ENCODE results near the gene CDH23.

Gene CDH23

DNA sequence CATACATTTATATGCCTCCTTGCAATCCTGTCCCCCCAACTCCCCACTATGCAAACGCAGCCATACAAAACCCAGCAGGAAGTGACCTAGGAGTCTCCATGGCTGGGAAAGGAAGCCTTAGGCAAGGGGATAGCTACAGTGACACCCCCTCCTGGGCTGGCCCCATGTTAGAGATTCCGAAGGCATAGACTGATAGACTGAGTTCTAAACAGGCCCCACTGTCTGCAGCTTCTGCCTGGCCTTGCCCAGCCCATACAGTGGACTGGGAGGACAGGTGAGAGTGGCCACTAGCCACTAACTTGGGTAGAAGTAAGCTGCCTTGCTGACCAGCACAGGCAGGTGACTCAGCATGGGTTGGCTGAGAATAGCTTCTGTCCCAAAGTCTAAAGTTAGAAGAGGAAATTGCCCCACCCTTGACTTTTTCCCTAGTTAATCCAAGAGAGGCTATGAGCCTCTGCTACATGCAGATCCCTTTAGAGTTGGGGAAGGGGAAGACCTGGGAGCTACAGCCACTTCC, 216.6 kb downstream of the CDH23 start:
- no peak for DNase-seq

DNA sequence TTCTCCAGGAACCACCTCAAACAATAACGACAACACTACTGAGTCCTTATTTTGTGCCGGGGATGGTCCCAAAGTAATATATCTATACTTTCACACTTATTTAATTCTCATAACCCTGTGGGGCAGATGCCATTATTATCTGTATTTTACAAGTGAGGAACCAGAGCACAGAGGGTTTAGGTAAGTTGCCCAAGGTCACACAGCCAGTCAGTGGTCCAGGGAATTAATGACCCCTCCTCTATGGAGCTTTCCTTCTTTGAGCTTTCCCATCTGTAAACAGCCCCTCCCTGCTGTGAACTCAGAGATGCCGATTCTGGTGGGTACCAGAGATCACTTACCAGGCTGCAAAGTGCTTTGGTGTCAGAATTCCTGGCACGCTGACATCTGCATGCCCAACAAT, 217.2 kb downstream of the CDH23 start:
- DNase-seq: no peak

DNA sequence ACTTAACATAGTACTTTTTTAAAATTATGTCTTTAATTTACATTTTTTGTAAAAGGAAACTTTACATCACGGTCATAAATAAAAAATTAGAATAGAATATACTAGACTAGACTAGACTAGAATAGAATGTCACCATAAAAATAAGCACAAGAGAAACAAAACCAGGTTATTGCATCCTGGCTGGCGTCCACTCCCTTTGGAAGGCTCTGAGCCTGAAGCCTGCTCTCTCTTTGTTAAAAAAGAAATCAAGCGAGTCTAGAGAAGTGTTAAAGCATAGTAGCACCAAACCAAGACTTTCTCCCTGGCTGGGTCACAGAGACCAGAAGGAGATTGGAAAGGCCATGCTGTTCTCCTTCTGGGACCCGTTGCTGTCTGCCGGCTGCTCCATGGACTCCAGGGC, 218.2 kb downstream of the CDH23 start:
- DNase-seq: no peak

DNA sequence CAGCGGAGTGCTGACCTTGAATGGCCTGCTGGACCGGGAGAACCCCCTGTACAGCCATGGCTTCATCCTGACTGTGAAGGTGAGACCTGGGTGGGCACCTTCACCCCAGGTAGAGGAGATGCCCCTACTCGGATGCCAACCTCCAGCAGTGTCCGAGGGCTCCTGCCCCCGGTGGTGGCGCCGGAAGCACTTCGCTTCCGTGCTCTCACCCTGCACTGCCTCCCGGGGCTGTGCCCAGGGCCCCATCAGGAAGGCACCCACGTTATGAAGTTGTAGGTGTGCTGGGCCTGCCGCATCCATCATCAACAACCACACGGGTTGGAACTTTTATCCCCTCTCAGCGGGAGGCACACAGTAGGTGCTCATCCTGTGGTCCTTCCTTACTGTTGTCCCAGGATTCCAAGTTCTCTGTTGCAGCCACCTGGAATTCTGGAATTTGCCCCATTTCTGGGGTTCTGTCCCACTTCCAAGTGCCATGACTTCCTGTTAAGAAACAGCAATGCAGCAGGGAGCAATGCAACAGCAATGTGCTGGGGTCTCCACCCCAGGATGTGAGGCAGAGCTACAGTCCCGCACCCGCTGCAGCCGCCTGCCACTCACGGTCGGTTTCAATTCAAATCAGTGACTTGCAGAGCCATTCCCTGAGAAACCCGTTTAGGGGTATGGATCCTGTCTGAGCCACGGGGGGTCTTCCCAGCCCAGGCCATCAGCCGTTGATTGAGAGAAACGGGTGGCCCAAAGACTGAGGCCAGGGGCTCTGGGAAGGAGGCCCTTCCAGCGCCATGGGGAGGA, 219.0 kb downstream of the CDH23 start:
- no peak for DNase-seq

DNA sequence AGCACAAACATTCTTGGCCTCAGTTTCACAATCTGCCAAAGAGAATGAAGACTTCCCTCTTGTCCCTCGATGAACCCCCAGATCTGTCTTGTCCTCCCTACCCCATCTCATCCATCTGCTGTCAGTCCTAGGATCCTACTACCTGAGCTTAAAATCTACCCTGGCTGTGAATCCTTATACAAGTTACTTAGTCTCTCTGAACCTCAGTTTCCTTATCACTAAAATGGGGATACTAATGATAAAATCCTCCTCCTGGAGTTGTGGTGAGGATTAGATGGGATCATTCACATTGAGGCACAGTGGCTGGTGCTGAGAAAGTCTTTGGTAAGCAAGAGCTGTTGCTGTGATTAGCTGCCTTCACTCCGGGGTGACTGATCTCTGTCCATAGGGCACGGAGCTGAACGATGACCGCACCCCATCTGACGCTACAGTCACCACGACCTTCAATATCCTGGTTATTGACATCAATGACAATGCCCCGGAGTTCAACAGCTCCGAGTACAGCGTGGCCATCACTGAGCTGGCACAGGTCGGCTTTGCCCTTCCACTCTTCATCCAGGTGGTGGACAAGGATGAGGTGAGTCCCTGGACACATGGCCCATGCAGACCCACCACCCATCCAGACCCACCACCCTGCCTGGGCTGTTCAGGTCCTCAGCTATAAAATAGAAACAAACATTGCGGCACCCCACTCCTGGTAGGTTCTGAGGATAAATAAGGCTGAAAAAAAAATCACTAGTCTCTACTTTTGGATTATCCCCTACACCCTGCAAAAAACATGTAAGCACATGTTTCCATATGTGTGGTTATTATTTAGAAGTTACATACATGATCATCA, 220.3 kb downstream of the CDH23 start:
- no peak for DNase-seq

DNA sequence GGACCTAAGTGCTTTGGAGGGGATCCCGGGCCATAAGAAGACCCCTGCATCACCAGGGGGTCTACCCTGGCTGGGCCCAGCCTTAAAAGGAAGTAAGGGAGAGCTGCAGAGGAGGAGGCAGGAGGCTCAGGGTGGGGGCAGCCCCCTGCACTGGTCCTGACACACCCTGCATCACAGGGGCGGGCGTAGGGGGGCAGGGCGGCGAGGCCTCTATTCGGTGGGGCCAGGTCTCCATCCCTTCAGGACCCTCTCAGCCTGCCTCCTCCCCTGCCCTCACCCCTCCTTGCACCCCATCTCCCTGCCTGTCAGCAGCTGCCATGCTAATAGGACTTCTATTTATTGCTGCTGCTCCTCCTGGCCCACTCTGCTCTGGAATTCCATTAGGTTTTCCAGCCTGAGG, 221.5 kb downstream of the CDH23 start:
- DNase-seq: no peak

DNA sequence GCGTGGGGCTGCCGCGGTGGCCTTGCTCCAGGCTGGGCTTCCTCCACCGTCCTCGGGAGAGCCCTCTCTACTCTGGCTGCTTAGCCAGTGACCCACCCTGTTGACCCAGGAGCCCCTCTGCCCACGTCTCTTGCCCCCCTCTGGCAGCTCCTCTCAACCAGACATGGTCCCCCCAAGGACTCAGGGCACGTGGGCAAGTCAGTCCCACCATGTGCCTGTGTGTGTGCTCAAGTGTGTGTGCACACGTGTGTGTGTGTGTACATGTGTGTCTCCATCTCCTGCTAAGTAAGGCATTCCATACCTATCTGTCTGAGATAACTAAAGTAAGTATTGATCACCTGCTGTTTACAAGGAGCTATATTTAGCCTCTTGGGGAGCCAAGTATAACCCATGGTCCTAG, 221.9 kb downstream of the CDH23 start:
- DNase-seq: no peak

DNA sequence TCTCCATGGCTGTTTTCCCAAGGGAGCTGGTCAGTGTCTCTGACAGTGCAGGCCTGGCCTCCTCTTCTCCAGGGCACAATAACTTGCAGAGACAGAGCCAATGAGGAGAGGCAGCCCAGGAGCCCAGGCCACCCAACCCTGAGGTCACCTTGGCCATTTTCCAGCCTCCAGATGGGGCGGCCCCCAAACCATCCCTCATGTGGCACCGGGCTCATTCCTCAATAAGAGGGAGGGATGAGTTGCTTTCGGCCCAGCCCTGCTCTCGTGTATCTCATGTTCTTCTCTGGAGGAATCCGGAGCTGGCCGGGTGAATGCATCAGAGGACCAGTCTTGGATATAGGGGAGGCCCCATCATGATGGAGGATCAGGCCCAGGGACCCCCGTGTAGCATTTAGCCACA, 223.9 kb downstream of the CDH23 start:
- DNase-seq: no peak

DNA sequence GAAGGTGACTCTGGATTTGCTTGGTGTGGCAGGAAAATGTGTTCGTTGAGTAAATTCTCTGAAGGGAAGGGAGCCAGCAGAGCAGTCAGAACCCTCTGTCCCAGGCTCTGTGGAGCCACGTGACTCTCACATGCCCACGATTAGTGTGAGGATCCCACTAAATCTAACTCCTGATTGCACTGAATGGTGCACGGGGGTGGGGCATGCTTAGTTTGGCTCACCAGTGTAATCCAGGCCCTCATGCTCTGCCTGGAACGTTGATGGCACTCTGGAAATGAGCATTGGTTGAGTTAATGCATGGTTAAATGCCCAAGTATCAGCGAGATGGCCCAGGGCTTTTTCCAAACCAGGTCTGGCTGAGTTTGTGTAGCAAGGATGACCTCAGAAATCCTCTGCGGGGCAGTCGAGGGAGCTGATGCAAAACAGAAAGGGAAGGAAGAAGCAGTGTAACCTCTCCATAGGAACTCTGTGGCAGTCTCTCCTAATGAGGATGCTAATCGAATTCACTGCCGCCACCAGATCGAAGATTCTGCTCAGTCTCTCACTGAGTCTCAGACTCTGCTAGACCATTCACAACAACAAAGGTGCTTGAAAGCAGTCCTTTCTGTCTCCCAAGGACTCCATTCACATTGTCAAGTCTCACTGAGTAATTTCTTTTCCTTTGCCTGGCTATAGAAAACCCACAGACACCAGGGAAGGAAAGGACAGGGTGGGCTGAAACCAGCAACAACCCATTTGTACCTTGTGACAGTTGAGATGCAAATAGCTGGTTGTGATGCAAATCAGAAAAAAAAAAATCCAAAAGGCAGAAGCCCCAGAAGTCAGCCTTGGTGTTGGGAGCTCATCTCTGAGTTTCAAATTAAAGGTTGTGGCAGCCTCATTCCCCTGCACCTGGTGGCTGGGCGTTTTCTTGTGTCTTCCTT, 224.8 kb downstream of the CDH23 start:
- no peak for DNase-seq

DNA sequence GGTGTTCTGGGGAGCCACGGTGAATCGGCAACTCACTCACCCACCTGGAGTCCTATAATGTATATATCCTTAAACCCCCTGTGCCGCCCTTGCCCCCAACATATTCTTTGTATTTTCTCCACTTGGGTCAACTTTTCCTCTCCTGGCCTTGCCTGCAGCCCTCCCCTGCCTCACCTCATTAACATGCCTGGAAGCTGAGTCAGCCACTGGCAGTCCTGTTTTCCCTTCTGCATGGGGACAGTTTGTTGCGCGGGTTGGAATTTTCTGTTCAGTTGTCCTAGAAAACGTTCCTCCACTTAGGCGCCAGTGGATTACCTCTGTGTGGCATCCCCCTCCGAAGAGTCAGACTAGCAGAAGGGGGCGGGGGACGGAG, 225.4 kb downstream of the CDH23 start:
- no peak for DNase-seq

DNA sequence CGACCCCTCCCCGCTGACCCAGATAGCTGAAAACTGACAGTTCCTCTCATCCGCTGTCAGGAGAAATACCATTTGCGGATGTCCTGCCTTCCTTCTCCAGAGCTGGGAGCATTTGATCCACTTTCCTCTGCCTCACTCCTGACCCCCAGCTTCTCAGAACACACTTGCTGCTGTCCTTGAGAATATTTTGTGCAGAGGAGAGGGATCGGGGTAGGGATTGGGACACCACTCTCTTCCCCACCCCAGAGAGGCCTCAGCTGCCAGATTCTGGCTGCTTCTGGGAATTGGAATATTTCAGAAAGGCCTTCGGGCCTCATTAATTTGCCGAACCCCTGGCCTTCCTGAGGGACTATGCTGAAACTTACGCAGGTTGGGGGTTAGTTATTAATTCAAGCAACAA, 225.9 kb downstream of the CDH23 start:
- no peak for DNase-seq

DNA sequence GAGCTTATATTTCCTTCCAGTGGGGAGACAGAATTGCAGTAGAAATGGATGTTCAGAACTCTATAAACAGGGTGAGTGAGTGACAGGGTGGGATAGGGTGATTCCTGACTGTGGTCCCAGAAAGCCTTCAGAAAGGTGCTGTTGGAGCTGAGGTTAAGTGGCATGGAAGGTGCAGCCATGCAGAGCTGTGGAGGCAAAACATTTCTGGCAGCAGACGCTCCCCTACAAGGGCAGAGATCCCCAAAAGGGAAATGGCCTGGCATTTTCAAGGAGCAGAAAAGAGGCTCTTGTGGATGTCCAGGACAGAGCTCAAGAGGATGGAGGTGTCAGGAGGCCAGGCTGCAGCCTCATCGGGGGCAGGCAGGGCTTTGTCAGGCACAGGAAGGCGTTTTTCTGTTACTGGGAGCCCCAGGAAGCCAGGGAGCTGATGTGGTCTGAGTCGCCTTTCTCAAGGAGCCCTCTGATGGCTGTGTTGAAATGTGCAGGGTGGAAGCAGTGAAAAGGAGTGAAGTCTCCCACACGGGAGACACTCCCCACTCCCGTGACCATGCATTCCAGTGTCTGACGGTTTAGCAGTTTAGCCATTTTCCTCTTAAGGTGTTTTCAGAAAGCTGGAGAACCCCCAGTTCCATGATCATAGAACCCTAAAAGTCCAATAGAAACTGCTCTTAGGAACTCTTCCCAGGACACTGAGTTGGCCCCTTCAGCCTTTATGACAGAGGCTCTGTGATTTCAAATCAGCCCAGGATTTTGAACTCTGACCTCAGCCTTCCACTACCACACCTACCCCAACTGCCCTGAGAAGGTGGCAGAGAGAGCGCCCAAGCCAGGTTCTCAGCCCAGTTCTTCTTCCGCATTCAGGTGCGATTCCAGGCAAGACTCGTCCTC, 226.6 kb downstream of the CDH23 start:
- DNase-seq: no peak

DNA sequence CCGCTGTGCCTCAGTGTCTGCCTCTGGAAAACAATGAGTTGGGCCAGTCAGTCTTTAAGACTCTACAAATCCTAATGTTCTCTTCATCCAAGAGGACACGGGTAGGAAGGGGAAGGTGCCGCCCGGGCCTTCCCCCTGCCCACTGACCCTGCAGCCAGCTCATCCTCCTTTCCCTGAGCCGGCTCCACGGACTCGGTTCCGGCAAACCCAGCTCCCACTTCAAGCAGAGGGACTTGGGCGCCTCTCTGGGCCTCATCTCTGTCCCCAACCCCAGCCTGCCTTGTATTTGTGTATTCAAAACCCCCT, 227.2 kb downstream of the CDH23 start:
- DNase-seq: no peak

DNA sequence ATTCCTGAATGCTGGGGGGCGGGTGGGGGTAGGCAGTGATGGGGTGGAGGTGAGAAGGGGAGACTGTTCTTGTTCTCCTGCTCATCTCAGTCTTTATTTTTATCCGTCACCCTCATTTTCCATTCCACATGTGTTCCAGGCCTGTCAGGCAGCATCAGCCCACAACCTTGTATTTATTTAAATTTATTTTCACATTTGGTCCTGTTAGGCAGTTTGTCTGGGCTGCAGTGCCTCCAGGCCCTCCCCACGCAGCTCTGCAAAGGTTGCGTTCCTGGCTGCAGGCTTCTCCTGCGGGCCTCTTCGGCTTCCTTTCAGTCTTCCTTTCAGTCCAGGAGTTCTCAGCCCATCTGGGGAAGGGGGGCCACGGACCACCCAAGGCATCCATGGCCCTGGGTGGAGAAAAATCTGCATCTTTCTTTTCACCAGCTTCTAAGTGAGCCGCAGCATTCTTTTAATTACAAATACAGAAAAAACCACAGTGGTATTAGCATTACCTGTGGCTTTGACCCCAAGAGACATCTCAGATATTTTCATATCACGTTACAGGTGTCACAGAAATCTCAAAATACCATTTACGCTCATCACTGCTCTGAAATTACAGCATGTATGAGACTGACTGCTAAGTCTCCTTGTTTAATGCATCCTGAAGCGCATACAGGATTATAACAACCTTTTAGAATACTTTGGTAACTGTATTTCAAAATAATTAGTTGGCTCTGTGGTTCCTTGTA, 228.9 kb downstream of the CDH23 start:
- no peak for DNase-seq

DNA sequence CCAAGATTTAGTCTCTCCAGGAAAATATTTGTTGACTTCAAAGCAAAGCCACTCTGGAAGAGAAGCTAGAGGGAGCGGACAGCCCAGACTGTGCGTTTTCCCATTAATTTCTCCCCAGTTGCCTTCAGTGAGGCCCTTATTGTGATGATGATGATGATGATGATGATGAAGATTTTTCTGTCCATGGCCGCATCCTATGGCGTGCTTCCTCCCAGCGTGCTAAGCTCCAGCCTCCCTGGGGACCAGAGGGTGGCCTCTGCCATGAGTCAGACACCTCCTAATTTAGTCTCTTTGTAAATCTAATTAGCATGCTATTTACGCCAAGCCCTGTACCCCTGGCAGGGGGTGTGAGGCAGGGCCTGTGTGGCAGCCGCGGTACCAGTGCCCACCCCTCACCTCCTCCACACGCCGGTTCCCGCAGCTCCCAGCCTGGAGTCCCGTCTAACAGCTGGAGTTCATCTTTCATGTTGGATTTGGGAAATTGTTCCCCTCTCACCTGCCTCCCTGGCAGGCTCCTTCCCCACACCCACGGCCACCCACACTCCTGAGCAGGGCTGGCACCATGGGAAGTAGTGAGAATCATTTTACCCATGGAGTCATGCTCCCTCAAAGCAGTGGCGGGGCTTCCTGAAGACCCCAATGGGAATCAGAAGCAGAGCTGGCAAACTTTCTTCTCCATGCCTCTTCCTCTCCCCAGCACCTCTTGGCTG, 230.7 kb downstream of the CDH23 start:
- no peak for DNase-seq

DNA sequence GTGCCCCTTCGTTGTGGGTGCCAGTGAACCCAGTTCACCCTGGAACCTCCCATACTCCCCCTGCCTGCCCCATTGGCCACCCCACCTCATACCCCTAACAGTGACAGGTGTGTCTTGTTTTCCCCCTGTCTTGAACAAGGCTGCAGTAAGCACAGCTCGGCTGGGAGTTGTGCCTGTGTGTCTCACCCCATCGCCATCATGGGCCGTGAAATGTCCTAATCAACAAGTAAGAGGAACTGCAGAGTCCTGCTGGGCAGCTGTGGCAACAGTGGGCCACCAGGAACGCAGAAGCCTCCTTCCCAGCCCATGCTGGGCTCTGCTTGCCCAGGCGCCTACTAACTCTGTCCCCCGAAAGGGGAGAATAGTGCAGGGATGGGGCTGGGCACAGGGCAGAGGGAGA, 231.2 kb downstream of the CDH23 start:
- DNase-seq: no peak

DNA sequence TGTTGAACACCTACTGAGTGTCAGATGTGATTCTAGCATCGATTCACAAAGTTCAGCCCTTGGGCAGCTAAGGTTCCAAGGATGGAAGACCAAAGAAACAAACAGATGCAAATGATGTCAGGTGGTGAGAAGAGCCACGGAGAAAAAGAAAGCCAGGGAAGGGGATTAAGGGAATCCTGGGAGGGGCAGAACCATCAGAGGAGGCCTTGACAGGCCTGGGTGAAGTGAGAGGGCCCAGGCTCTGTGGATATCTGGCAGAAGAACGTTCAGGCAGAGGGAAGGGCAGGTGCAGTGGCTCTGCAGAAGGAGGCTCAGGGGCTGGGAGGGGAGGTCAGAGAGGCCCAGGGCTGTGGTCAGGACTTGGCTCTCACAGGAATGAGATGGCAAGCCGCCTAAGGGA, 232.4 kb downstream of the CDH23 start:
- no peak for DNase-seq

DNA sequence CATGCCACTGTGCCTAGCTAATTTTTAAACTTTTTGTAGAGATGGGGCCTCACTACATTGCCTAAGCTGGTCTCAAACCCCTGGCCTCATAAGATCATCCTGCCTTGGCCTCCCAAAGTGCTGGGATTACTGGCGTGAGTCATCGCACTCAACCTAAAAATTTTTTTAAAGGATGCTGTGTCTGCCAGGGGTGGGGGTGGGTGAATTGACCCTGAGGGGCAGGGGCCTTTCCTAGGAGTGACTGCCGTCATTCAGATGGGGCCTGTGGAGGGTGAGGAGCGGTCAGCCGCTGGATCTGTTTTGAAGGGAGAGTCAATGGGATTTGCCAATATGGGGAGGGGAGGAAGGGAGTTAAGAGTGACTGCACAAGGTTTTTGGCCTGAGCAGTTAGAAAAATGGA, 233.4 kb downstream of the CDH23 start:
- DNase-seq: no peak

DNA sequence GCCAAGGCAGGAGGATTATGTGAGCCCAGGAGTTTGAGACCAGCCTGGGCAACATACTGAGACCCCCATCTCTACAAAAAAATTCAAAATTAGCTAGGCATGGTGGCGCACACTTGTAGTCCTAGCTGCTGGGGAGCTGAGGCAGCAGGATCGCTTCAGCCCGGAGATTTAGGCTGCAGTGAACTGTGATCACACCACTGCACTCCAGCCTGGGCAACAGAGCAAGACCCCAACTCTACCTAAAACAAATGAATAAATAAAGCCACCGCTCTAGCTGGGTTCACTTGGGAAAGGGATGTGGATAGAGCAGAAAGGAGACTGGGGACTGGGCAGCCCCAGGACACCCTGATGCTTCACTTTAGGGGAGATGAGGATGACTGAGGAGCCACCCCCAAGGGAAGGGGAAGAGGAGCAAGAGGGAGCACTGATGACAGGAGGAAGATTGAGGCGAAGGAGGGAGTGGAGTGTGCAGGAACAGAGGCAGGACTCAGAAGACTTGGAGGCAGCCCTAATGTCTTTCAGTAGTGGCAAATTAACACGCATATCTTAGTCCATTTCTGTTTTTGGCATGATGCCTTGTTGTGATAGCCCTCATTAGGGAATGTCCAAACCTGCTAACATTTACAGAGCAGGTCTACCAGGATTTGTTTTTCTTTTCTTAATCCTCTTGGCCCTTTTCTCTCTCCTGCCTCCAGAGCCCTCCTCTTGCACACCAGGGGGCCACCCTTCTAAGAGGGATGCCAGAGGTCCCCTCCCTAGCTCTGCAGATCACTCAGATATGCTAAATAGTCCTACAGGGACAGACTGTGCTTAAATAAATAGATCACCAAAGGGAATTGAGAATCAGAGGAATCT, 234.5 kb downstream of the CDH23 start:
- no peak for DNase-seq
